ENCODE measurements around the gene PLPPR3. TPM values are rescaled to one million over a fixed set of nuclear protein-coding genes. Genes with fewer than 3 reads are reported as not detected.

PLPPR3 gene
- total and polyA plus RNA-seq, 12 donors, result not detected

DNA sequence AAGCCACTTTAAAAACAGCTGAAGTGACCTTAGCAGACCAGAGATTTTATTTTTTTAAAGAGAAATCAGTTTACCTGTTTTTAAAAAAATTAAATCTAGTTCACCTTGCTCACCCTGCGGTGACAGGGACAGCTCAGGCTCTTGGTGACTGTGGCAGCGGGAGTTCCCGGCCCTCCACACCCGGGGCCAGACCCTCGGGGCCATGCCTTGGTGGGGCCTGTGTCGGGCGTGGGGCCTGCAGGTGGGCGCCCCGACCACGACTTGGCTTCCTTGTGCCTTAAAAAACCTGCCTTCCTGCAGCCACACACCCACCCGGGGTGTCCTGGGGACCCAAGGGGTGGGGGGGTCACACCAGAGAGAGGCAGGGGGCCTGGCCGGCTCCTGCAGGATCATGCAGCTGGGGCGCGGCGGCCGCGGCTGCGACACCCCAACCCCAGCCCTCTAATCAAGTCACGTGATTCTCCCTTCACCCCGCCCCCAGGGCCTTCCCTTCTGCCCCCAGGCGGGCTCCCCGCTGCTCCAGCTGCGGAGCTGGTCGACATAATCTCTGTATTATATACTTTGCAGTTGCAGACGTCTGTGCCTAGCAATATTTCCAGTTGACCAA lies 10.8 kb downstream of the PLPPR3 start:
- peaks cover 0 to 11% (median 0%) of the 10 kb centered on the region in 9 donors for H3K4me1 ChIP-seq
- H3K36me3 ChIP-seq, result peaks cover 13 to 73% (median 62%) of the 10 kb centered on the region in 9 donors
- H3K4me3 ChIP-seq, result no peak overlapping the region
- no peak overlapping the region for H3K27ac ChIP-seq
- intact Hi-C loops (cut with DNase I), result no loop called here
- DNase-seq, result no peak
- 88 to 89% methylated on average over 25 of the region's 25 CpGs for WGBS, 2 donors
- H3K9me3 ChIP-seq, result no peaks in the 10 kb centered on the region
- peak in 1 of 8 donors; percentile 5 for ATAC-seq
- TF ChIP-seq, protein P1, sequence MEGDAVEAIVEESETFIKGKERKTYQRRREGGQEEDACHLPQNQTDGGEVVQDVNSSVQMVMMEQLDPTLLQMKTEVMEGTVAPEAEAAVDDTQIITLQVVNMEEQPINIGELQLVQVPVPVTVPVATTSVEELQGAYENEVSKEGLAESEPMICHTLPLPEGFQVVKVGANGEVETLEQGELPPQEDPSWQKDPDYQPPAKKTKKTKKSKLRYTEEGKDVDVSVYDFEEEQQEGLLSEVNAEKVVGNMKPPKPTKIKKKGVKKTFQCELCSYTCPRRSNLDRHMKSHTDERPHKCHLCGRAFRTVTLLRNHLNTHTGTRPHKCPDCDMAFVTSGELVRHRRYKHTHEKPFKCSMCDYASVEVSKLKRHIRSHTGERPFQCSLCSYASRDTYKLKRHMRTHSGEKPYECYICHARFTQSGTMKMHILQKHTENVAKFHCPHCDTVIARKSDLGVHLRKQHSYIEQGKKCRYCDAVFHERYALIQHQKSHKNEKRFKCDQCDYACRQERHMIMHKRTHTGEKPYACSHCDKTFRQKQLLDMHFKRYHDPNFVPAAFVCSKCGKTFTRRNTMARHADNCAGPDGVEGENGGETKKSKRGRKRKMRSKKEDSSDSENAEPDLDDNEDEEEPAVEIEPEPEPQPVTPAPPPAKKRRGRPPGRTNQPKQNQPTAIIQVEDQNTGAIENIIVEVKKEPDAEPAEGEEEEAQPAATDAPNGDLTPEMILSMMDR (IDR thresholded peaks at IDR 0.05), result no peak
- H3K27me3 ChIP-seq, result no peaks in the 10 kb centered on the region

DNA sequence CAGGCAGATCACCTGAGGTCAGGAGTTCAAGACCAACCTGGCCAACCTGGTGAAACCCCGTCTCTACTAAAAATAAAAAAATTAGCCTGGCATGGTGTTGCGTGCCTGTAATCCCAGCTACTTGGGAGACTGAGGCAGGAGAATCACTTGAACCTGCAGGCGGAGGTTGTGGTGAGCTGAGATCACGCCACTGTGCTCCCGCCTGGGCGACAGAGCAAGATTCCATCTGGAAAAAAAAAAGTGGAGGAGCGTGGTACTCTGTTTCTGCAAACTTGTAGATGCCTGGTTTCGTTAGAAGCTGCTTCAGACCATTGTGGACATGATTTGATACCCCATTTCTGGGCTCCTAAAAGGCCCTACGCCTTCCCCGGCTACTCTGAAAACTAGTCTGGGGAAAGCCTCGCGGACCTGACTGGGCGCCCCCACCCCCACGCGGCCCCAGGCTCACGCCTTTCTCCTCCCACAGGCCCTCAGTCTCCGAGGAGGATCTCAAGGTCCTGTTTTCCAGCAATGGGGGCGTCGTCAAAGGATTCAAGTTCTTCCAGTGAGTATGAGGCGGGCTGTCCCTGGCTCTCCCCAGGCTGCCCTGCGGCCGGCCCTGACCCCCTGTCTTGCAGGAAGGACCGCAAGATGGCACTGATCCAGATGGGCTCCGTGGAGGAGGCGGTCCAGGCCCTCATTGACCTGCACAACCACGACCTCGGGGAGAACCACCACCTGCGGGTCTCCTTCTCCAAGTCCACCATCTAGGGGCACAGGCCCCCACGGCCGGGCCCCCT lies 11.5 kb downstream of the PLPPR3 start:
- WGBS, 2 donors, result 83 to 84% methylated on average over 30 of the region's 30 CpGs
- Histone ChIP-seq H3K9me3 (no peaks in the 10 kb centered on the region), H3K27ac (no peak overlapping the region), H3K36me3 (peaks cover 13 to 80% (median 69%) of the 10 kb centered on the region in 9 donors), H3K4me1 (peaks cover 0 to 11% (median 0%) of the 10 kb centered on the region in 9 donors), H3K27me3 (no peaks in the 10 kb centered on the region), H3K4me3 (no peak overlapping the region)
- ATAC-seq (no peak), DNase-seq (peak in 1 of 2 donors; percentile 11)
- intact Hi-C loops (cut with DNase I), result no loop called here
- TF ChIP-seq, protein P1 (IDR thresholded peaks at IDR 0.05), result no peak

DNA sequence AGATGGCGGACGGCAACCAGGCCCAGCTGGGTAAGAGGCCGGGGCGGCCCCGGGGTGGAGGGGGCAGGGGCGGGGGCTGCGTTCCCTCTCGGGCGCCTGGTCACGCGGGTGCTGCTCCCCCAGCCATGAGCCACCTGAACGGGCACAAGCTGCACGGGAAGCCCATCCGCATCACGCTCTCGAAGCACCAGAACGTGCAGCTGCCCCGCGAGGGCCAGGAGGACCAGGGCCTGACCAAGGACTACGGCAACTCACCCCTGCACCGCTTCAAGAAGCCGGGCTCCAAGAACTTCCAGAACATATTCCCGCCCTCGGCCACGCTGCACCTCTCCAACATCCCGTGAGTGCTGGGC lies 13.4 kb downstream of the PLPPR3 start:
- intact Hi-C loops (cut with DNase I), result no loop called here
- Histone ChIP-seq H3K27me3 (no peaks in the 10 kb centered on the region), H3K36me3 (peaks cover 17 to 96% (median 80%) of the 10 kb centered on the region in 9 donors), H3K9me3 (no peaks in the 10 kb centered on the region), H3K4me1 (peaks cover 3 to 28% (median 9%) of the 10 kb centered on the region in 9 donors), H3K27ac (no peak overlapping the region), H3K4me3 (no peak overlapping the region)
- no peak for ATAC-seq
- TF ChIP-seq, protein P1 (IDR thresholded peaks at IDR 0.05), result no peak
- 92 to 94% methylated on average over 26 of the region's 26 CpGs for WGBS, 2 donors
- DNase-seq, result no peak

DNA sequence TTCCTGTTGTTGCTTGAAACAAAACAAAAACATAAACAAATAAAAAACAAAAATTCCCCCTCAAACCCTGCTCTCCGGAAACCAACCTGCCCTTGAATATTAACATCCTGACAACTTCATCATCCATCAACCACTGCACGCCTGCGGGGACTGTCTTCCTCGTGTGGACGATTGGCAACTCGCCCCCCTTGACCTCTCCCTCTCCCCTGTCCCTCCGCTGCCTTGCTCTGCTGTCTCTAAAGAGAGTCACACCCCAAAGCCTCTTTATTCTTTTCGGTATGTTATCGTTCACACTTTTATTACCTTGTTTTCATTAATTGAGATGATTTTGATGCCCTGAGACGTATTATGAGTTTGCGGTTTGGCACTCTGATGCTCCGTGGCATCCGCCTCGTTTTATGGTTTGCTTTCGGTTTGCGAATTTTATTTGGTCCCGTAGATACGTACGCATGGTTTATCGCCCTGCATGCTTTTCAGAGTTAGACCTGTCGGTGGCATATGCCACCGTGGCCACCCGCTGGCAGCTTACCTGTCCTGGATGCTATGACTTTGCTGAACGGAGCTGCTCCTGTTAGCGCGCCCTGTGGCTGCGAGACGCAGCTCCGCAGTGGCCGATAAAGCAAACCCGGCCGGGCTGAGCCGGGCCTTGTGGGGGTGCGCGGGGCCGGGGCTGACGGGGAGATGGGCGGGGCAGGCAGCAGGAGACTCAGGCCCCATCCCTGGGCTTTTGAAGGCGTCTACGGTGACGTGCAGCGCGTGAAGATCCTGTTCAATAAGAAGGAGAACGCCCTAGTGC lies 13.9 kb downstream of the PLPPR3 start:
- no peak for DNase-seq
- 91 to 92% methylated on average over 44 of the region's 44 CpGs for WGBS, 2 donors
- intact Hi-C loops (cut with DNase I), result no loop called here

More for the DNA sequence above, 13.9 kb downstream of the PLPPR3 start:
- TF ChIP-seq, protein P1 (IDR thresholded peaks at IDR 0.05), result no peak
- Histone ChIP-seq H3K27ac (no peak overlapping the region), H3K36me3 (peaks cover 17 to 96% (median 80%) of the 10 kb centered on the region in 9 donors), H3K4me1 (peaks cover 9 to 34% (median 15%) of the 10 kb centered on the region in 9 donors), H3K9me3 (no peaks in the 10 kb centered on the region), H3K27me3 (no peaks in the 10 kb centered on the region), H3K4me3 (no peak overlapping the region)
- no peak for ATAC-seq

Measured in heart right ventricle (tissue), 16 donors.